ENCODE results near the gene SLC16A7.

- TF ChIP-seq EP300 (IDR thresholded peaks at IDR 0.05) (no peak), POLR2AphosphoS5 (IDR thresholded peaks at IDR 0.05) (no peak)
Observed at GRCh38 chr12:59737725-59738463, 142.1 kb downstream of the SLC16A7 start.
